SKM-1 (cell line): ENCODE measurements around the gene PROM1.

ENCODE experiments used
- DNase-seq: peaks from one replicate; lab custom pipeline; 2025; ENCODE audit not compliant: unreplicated experiment; lab: John Stamatoyannopoulos, UW

The PROM1 gene

DNA sequence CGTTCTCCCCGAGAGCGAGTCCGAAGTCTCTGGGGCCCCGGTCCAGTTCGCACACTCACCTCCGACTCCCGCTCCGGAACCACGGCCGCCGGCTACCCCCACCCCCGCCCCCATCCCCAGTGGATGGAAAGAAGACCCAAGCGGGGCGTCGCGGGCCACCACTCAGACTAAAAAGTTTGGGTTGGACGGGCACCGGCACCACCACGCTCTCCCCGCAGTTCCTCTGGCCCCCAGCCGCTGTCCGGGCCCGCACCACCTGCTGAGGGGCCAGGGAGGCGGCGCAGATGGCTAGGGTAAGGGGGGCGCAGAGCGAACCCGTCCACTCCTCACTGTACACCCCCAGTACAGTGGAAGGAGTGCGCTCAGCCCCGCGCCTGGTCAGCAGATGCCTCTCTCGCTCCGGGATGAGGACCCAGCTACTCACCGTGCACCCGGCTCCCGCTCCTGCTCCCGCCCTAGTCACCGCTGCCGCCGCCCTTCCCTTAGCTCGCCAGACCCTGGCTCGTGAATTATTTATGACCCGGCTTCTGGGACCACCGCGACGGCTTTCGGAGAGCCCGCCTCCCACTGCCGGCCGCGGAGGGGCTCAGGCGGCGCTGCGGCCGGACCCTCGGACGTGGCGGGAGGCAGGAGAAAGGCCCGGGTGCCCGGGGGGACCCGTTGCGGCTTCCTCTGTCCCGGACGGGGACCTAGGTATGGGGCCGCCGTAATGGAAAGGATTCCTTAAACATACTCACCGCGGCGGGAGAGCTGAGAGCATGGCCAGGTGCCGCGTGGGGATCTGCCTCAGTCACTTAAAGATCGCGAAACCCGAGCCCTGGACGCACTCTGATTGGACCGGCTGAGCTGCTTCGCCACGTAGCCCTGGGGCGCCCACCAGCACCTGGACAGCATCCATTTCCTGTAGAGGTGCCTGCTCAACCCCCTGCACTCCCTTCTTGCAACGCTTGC, at the start of gene PROM1:
Gene PROM1, minus strand, starts transcription at position 783 of the 951 bp plus-strand sequence. CDS start 8,117 bp downstream, outside the sequence.
- DNase-seq = no peak

- no peak for DNase-seq
Observed at GRCh38 chr4:16133406-16133805, 49.6 kb upstream of the PROM1 start.

GRCh38 chr4:16131293-16131692, 47.5 kb upstream of the PROM1 start:
- no peak for DNase-seq

DNA sequence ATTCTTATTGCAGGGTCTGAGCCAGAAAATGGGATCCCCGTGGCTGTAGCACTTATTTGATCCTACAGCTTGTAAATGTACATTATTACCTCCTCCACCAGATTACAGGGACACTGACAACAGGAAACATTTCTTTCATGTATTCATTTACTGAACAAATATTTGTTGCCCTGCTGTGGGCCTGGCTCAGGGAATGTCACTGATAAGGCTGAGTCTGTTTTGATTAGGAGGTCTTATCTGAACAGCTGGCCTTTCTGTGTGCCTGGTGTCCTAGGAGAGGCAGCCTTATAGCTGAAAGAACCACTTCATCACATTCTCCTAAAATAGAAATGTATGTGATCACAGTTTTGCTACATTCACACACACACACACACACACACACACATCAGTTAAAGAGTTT, 45.5 kb upstream of the PROM1 start:
- DNase-seq = no peak

GRCh38 chr4:16126714-16127113, 42.9 kb upstream of the PROM1 start:
- DNase-seq = no peak

DNA sequence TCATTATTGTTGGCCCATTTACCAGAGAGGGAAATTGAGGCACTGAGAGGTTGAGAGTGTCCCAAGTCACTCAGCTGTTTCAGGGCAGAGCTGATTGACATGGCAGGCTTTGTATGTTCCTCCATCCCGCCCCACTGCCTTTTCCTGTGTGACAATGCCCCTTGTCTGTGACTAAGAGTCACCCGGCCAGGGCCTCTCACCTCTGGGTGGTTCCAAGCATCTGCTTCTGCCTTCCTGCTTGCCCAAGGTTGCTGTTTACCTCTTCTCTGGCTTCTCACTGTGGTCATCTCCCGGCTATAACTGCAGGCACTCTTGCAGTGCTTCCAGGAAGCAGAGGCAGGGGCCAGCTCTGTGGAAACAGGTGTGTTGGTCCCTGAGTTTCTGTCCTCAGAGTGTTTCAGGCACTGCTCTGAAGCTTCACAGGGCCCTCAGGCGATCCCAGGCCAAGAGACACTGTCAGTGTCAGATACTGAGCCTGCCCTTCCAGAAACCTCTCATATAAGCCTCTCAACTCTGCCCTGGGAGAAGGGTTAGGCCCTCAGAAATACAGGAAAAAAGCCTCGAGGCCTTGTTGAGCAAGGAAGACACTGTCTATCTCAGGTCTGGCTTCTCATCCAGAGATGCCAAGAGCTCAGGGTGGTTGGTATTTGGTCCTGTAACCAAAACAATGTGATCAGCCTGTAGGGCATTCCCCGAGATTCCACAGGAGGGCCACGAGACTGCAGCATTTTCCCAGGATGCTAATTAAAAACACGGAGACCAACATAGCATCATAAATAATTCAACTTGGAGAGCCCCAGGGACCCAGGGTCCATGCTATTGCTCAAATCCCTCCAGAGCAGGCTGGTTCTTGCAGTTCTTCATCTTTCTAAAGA, 42.0 kb upstream of the PROM1 start:
- DNase-seq = no peak

GRCh38 chr4:16124232-16124631, 40.4 kb upstream of the PROM1 start:
- DNase-seq = no peak

DNA sequence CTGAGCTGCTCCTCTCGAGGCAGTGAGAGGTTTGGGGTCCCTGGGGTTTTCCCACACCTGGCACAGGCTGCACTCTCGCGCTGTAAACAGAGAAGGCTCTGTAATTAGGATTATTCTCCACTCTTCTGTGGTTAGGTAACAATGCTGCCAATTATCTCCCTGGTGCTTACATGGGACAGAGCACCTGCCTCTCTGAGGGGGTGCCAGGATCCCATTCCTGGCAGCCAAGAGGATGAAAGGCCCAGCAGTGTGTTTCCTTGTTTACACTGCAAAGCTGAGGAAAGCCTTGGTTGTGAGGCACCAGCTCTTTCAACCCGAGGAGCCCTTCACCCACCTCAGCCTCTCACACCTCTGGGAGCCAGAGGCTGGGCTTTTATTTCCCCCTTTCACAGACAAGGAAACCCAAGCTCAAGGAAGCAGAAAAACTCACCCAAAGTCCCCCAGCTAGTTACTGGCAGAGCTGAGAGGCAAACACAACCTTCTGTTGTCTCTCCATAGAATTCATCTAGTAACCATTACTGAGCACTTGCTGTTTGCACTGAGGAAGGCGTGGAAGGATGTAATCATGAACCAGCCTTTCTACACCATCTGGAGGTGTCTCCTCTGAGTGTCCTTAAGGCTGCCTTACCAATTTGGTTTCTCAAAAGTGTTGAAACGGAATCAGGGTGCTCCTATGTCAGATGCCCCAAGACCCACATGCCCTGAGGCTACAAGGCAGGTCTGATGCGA, 39.7 kb upstream of the PROM1 start:
- no peak for DNase-seq

DNA sequence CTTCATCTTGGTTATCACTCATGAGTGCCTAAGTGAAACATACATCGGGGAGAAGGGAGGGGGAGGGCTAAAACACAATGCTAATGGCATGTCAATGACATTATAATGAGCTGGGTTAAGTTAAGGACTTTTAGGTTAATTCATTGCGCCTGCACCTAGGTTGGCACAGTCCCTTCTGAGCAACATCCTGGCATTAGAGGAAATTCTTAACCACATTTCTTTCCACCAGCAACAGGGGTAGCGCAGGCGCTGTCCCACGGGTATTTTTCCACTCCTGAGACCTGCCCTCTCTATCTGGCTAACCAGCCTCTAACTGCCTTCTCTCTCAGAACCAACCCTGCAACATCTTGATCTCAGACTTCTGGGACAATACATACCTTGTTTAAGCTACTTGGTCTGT, 39.0 kb upstream of the PROM1 start:
- DNase-seq = no peak

- DNase-seq = peak; percentile 73
Observed at GRCh38 chr4:16122308-16122711, 38.5 kb upstream of the PROM1 start.

DNA sequence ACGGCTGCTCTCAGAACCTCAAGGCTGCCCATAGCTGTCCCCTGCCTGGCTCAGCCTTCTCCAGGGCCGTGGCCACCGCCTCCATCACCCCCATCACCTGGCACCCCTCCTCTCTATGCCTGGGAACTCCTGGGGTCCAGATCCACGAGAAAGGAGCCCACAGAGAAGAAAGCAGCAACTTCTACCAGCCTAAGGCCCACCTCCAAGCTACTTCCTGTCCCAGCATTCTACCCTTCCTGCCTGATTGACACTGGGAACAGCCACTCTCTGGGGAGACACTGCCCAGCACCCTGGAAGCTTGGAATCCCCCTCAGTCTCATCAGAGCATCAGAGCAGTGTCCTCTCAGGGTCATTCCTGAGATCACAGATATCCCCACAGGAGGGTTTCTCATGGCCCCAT, 36.9 kb upstream of the PROM1 start:
- no peak for DNase-seq

GRCh38 chr4:16119981-16120380, 36.2 kb upstream of the PROM1 start:
- no peak for DNase-seq

DNA sequence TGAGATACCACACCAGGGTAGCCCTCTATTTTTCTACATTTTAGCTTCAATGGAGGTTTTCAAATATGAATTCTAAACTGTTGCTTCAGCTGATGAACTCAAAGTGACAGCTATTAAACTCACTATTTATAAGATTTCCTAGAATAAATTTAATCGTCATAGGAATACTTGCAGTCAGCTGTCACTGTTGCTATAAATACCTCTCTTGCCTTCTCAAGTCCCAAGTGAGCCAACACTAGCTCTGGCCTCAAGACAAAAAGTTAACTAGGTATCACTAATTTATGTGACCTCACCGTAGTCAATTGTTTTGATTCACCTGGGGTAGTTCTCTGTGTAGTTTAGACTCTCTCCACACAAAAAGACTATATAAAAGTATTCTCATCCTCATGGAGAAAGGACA, 34.3 kb upstream of the PROM1 start:
- no peak for DNase-seq

DNA sequence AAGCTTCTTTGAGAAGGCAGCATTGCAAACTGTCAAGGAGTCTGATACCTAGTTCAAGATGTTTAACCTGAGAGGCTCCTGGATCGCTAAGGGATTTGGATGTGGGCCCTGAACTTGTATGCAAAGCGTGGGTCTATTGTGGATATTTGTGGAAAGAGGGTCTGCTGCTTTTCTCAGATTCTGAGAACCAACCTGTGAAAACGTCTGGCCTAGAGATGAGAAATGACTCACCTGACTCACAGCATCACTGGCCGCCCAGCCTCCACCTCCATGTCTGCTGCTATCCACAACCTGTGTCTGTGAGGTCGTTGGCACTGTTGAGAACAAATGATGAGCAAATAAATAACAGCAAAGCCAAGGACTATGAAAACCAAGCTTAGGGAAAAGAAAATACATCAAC, 33.3 kb upstream of the PROM1 start:
- no peak for DNase-seq

DNA sequence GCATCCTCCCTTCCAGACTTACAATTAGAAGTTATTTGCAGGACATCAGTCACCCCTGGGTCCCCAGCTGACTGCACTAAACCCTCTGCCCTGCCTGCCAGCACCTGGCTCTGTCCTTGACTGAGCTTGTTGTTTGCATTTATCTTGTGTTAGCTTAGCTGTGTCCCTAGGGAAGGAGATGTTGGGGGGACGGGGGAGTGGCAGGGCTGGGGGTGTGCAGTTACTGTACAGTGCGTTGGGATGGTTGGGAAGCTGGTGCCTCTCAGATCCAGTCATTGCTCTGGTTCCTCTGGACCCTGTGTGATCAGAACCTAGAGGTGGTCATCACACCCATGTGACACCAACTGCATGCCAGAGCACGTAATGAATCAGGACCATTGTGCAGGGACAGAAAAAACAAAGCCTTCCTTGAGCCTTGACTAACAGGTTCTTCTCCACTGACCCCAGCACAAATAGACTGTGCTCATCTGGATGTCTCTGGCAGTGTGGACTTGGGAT, 32.7 kb upstream of the PROM1 start:
- no peak for DNase-seq

DNA sequence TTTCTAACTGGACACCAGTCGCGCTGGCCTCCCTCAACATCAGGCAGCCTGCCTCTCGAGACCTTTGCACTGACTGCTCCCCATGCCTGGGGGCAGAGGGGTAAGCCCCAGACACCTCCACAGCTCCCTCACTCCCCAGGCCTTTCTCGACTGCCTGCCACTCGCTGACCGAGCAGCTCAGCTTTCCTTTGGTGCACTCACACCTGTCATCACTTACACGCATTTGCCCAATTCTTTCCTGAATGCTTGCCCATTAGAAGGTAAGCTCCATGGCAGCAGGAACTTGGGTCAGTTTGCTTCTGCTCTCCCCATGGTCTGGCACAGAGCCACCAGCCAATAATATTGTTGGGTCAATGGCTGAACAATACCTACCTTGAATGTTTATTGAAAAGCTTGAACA, 32.2 kb upstream of the PROM1 start:
- no peak for DNase-seq

DNA sequence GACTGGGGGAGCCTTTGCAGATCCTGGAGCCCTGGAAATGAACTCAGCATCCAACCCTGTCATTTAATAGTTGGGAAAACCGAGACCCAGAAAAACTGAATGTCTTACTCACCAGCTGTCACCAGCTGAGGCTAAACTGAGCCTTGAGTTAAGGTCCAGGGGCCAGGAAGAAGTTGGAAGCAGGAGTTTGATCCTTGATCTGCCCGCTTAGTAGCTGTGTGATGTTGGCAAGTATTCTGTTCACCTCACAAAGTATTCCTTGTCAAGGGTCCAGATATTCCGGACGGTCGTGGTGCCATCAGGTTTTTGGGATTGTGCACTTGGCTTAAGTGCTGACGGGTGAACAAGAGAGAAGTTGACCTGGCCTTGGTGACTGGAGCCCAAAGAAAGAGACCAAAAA, 30.7 kb upstream of the PROM1 start:
- no peak for DNase-seq

GRCh38 chr4:16113741-16114140, 29.9 kb upstream of the PROM1 start:
- DNase-seq = no peak

- DNase-seq = no peak
Observed at GRCh38 chr4:16111533-16111932, 27.7 kb upstream of the PROM1 start.

GRCh38 chr4:16110661-16111290, 27.0 kb upstream of the PROM1 start:
- DNase-seq = no peak

DNA sequence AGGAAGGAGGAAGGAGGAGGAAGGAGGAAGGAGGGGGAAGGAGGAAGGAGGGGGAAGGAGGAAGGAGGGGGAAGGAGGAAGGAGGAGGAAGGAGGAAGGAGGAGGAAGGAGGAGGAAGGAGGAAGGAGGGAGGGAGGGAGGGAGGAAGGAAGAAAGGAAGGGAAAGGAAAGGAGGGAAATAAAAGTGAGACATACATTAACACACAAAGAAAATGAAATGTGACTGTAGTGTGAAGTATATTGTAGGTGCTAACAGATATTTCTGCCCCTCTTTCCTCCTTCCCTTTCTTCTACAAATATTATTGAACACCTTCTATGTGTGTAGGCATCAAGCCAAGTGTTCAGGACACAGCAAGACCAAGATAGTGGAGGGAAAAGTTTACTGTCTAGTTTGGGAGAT, 26.4 kb upstream of the PROM1 start:
- DNase-seq = no peak
